Prostate gland (tissue), 2 donors: ENCODE results near the gene SLAMF7.

Experiments used
- POLR2AphosphoS5 ChIP-seq: sonication (generic); formaldehyde crosslinking; IDR thresholded peaks from one replicate; pipeline ENCODE4 v1.6.1; 2017; ENCODE audit warnings: antibody characterized with exemption
- TF ChIP-seq, protein P1 (sequence below), 4 experiments: fragments of 200-600 bp in 2 of 4; fragments of 450-650 bp in 2 of 4; sonication (generic) in 2 of 4; IDR thresholded peaks; 1 replicate in 3 of 4; 2 replicates in 1 of 4; pipeline ENCODE4 v1.5.1; 2016 to 2019; ENCODE audit warnings: antibody characterized with exemption in 4 of 4, mild to moderate bottlenecking in 2 of 4, moderate library complexity in 2 of 4

DNA sequence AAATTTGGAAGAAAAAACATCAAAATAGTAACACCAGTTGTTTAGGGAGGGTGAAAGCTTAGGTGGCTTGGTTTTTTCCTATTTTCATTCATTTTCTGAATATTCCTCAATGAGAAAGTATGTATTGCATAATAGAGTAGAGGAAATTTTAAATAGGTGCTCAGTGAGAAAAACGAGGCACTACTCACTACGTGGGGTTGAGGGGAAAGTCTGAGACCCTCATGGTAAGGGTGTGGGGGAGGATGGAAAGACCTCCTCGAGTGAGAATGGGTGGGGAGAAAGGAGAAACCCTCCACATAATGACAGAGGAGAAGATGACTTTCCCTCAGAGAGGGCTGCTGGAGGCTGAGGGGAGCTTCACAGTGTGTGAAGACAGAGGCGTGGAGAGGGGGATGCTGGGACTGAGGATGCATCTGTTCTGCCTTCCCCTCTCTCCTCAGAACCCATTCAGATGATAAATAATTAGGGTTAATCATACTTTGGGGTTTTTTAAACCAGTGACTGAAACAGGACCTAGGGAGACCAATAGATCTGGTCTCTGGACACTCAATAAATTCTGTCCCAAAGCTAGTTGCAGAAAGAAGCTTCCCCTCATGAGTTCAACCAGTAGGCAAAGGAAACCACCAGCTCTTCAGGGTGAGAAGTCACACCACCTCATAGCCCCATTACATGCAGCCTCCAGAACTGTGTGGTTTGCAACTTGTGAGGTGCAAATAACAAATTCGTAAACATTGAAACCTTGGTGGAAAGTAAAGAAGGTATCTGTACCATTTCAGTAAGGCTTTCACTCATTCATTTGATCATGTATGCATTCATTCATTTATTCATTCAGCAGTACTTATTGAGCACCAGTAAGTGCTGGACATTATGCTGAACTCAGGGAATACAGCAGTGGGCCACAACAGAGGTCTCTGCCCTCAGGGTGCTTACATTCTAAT, 17.1 kb downstream of the SLAMF7 start:
- no peak for TF ChIP-seq POLR2AphosphoS5
- TF ChIP-seq, protein P1, sequence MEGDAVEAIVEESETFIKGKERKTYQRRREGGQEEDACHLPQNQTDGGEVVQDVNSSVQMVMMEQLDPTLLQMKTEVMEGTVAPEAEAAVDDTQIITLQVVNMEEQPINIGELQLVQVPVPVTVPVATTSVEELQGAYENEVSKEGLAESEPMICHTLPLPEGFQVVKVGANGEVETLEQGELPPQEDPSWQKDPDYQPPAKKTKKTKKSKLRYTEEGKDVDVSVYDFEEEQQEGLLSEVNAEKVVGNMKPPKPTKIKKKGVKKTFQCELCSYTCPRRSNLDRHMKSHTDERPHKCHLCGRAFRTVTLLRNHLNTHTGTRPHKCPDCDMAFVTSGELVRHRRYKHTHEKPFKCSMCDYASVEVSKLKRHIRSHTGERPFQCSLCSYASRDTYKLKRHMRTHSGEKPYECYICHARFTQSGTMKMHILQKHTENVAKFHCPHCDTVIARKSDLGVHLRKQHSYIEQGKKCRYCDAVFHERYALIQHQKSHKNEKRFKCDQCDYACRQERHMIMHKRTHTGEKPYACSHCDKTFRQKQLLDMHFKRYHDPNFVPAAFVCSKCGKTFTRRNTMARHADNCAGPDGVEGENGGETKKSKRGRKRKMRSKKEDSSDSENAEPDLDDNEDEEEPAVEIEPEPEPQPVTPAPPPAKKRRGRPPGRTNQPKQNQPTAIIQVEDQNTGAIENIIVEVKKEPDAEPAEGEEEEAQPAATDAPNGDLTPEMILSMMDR (IDR thresholded peaks at IDR 0.05): no peak
